ENCODE measurements around the gene UROC1. TPM values are rescaled to one million over a fixed set of nuclear protein-coding genes. Genes with fewer than 3 reads are reported as not detected.

UROC1 gene
- total RNA-seq, 1 experiment from 2014 or later, result not detected

GRCh38 chr3:126445506-126445905 is 72.1 kb downstream of the UROC1 start:
- no peaks in the 10 kb centered on the region for H3K9me3 ChIP-seq (ENCODE audit: insufficient read depth, low read depth)
- H3K4me1 ChIP-seq (replicated peaks; ENCODE audit: insufficient read depth), result no peaks in the 10 kb centered on the region
- no peak overlapping the region for H2AFZ ChIP-seq
- peaks cover 4% of the 10 kb centered on the region; the same call in 1 of the 2 replicates for H4K20me1 ChIP-seq (ENCODE audit: insufficient read depth)
- ChIA-PET CTCF (no interaction called here), POLR2A (ENCODE audit: unreplicated experiment) (no interaction called here)
- H3F3A ChIP-seq (ENCODE audit: insufficient read depth, low read depth), result no peaks in the 10 kb centered on the region
- no peaks in the 10 kb centered on the region for H3K36me3 ChIP-seq (ENCODE audit: low read depth)
- no peak for DNase-seq
- no peak overlapping the region for H3K4me2 ChIP-seq
- H3K27ac ChIP-seq, result no peak overlapping the region
- H3K79me2 ChIP-seq (ENCODE audit: low read depth), result no peaks in the 10 kb centered on the region
- no TSS peak for BruUV-seq (replicated peaks)
- H3K4me3 ChIP-seq, result no peak overlapping the region
- no peak for TF ChIP-seq EZH2 (IDR thresholded peaks at IDR 0.05; ENCODE audit: low read depth)
- TF ChIP-seq CTCF (conservative IDR thresholded peaks at IDR 0.05), result no peak
- no peaks in the 10 kb centered on the region for H3K9me2 ChIP-seq (ENCODE audit: insufficient read depth)
- no peaks in the 10 kb centered on the region for H3K27me3 ChIP-seq (ENCODE audit: insufficient read depth, low read depth)
- intact Hi-C loops (cut with micrococcal nuclease; ENCODE audit: unreplicated experiment), result no loop called here

GRCh38 chr3:126442856-126443242 is 74.7 kb downstream of the UROC1 start:
- H3K27me3 ChIP-seq (ENCODE audit: insufficient read depth, low read depth), result no peaks in the 10 kb centered on the region
- H3K9me3 ChIP-seq (ENCODE audit: insufficient read depth, low read depth), result no peaks in the 10 kb centered on the region
- H2AFZ ChIP-seq, result no peak overlapping the region
- no peaks in the 10 kb centered on the region for H3K36me3 ChIP-seq (ENCODE audit: low read depth)
- ChIA-PET CTCF (no interaction called here), POLR2A (ENCODE audit: unreplicated experiment) (no interaction called here)
- H3K9me2 ChIP-seq (ENCODE audit: insufficient read depth), result no peaks in the 10 kb centered on the region
- no peak for DNase-seq
- no peak overlapping the region for H3K4me2 ChIP-seq
- no peaks in the 10 kb centered on the region for H3K79me2 ChIP-seq (ENCODE audit: low read depth)
- no peak overlapping the region for H3K27ac ChIP-seq
- no peak overlapping the region for H3K4me3 ChIP-seq
- no TSS peak for BruUV-seq (replicated peaks)
- TF ChIP-seq CTCF (conservative IDR thresholded peaks at IDR 0.05), result no peak
- no peak for TF ChIP-seq EZH2 (IDR thresholded peaks at IDR 0.05; ENCODE audit: low read depth)
- intact Hi-C loops (cut with micrococcal nuclease; ENCODE audit: unreplicated experiment), result no loop called here
- H3K4me1 ChIP-seq (replicated peaks; ENCODE audit: insufficient read depth), result no peaks in the 10 kb centered on the region
- H4K20me1 ChIP-seq (ENCODE audit: insufficient read depth), result peaks cover 4% of the 10 kb centered on the region; the same call in 1 of the 2 replicates
- H3F3A ChIP-seq (ENCODE audit: insufficient read depth, low read depth), result no peaks in the 10 kb centered on the region

- Histone ChIP-seq H4K20me1 (ENCODE audit: insufficient read depth) (peaks cover 4% of the 10 kb centered on the region; the same call in 1 of the 2 replicates), H2AFZ (no peak overlapping the region), H3K79me2 (ENCODE audit: low read depth) (no peaks in the 10 kb centered on the region), H3K9me2 (ENCODE audit: insufficient read depth) (no peaks in the 10 kb centered on the region), H3K4me1 (replicated peaks; ENCODE audit: insufficient read depth) (no peaks in the 10 kb centered on the region), H3K4me2 (no peak overlapping the region), H3K27me3 (ENCODE audit: insufficient read depth, low read depth) (no peaks in the 10 kb centered on the region), H3K36me3 (ENCODE audit: low read depth) (no peaks in the 10 kb centered on the region), H3F3A (ENCODE audit: insufficient read depth, low read depth) (no peaks in the 10 kb centered on the region), H3K27ac (no peak overlapping the region), H3K9me3 (ENCODE audit: insufficient read depth, low read depth) (no peaks in the 10 kb centered on the region), H3K4me3 (no peak overlapping the region)
- DNase-seq, result no peak
- intact Hi-C loops (cut with micrococcal nuclease; ENCODE audit: unreplicated experiment), result no loop called here
- POLR2A ChIA-PET (ENCODE audit: unreplicated experiment), result interaction anchor here (0.6 kb wide), 1 partner anchor 610 kb away, joined by 3 read pairs; no protein-coding TSS in a partner anchor
- TF ChIP-seq CTCF (conservative IDR thresholded peaks at IDR 0.05) (no peak), EZH2 (IDR thresholded peaks at IDR 0.05; ENCODE audit: low read depth) (no peak)
- no TSS peak for BruUV-seq (replicated peaks)
- CTCF ChIA-PET, result no interaction called here
Measured at GRCh38 chr3:126442094-126442855, 75.3 kb downstream of the UROC1 start.

Measured in PC-9 (cell line).